Pulmonary artery endothelial cell (primary cell): ENCODE data around the gene KHK. TPM values are rescaled to one million over a fixed set of nuclear protein-coding genes. Genes with fewer than 3 reads are reported as not detected.
"Not testable (repeated sequence)": the region's sequence is repeated elsewhere in the genome, so short reads cannot be mapped to it uniquely, and the experiment has no call there.

ENCODE experiments used
- DNase-seq: peaks from one replicate; pipeline ENCODE4 v3.0.0-alpha.2; 2011; ENCODE audit warnings: low read depth, low spot score
- total RNA-seq: library from RNA; depleted of rRNA; stranded (reverse); fragments of >200 nt; gene quantifications from 2 replicates; pipeline ENCODE4 v1.2.3, GENCODE V29; 2014

The KHK gene
- total RNA-seq, 1 donor from 2014 or later, result 2.1 TPM

GRCh38 chr2:27095745-27096651 lies 9.4 kb downstream of the KHK start:
- no peak for DNase-seq

- DNase-seq, result no peak
These were observed 10.3 kb downstream of the KHK start for GRCh38 chr2:27096748-27097297.

- DNase-seq, result no peak
These were observed 10.8 kb downstream of the KHK start for GRCh38 chr2:27097341-27097740.

GRCh38 chr2:27099334-27099955 lies 12.9 kb downstream of the KHK start:
- DNase-seq, result no peak

- no peak for DNase-seq
These were observed 13.5 kb downstream of the KHK start for GRCh38 chr2:27100036-27100435.

GRCh38 chr2:27102329-27102728 lies 15.8 kb downstream of the KHK start:
- no peak for DNase-seq

GRCh38 chr2:27105981-27106380 lies 19.4 kb downstream of the KHK start:
- DNase-seq, result no peak

- DNase-seq, result no peak
These were observed 21.6 kb downstream of the KHK start for GRCh38 chr2:27108221-27108620.

GRCh38 chr2:27109083-27109482 lies 22.5 kb downstream of the KHK start:
- no peak for DNase-seq

GRCh38 chr2:27110603-27111352 lies 24.2 kb downstream of the KHK start:
- DNase-seq, result not testable (repeated sequence)

GRCh38 chr2:27111392-27112078 lies 25.0 kb downstream of the KHK start:
- not testable (repeated sequence) for DNase-seq

GRCh38 chr2:27115519-27115918 lies 28.9 kb downstream of the KHK start:
- no peak for DNase-seq

GRCh38 chr2:27117995-27118524 lies 31.5 kb downstream of the KHK start:
- no peak for DNase-seq

GRCh38 chr2:27118525-27119329 lies 32.2 kb downstream of the KHK start, which contains the start of gene CGREF1:
CGREF1 (minus strand) TSS chr2:27119128; CDS start chr2:27104366, 14,762 bp downstream.
- no peak for DNase-seq

GRCh38 chr2:27119330-27119670 lies 32.7 kb downstream of the KHK start:
- not testable (repeated sequence) for DNase-seq

- DNase-seq, result no peak
These were observed 35.3 kb downstream of the KHK start for GRCh38 chr2:27121906-27122305.

GRCh38 chr2:27122791-27123190 lies 36.2 kb downstream of the KHK start:
- DNase-seq, result no peak

- no peak for DNase-seq
These were observed 37.0 kb downstream of the KHK start, which contains the start of gene ABHD1 for GRCh38 chr2:27123302-27124150. ABHD1 (plus strand) TSS chr2:27123815; CDS start chr2:27123949, 134 bp downstream.

GRCh38 chr2:27125104-27125503 lies 38.5 kb downstream of the KHK start:
- no peak for DNase-seq
